ENCODE measurements around the gene WIPF1. TPM values are rescaled to one million over a fixed set of nuclear protein-coding genes. Genes with fewer than 3 reads are reported as not detected.

WIPF1 gene
- total and polyA plus RNA-seq, 2 donors (not counting 3 experiments of a cell fraction or from before 2014, with no cell fraction given) = 15.3 to 42.0 TPM

GRCh38 chr2:174590346-174590745 is 7.3 kb downstream of the WIPF1 start:
- Histone ChIP-seq H2AFZ (ENCODE audit: low read depth, low read length) (no peak overlapping the region), H3K27ac (ENCODE audit: insufficient read depth, low read depth, low read length) (no peak overlapping the region), H3K4me2 (ENCODE audit: insufficient read depth, low read length) (no peak overlapping the region), H3K9me3 (replicated peaks; ENCODE audit: control insufficient read depth, insufficient read depth, low read length) (no peaks in the 10 kb centered on the region), H3K79me2 (ENCODE audit: control insufficient read depth, insufficient read depth, low read length) (no peaks in the 10 kb centered on the region), H3K4me3 (replicated peaks in 1 of 3; ENCODE audit: insufficient read depth in 1 of 3, low read depth in 1 of 3, low read length in 3 of 3) (no peak overlapping the region), H3K9me1 (replicated peaks; ENCODE audit: control insufficient read depth, extremely low read depth, insufficient read depth, low read length) (no peaks in the 10 kb centered on the region), H3K36me3 (ENCODE audit: control insufficient read depth in 2 of 2, extremely low read depth in 1 of 2, insufficient read depth in 2 of 2, low read length in 2 of 2) (no peaks in the 10 kb centered on the region), H3K9ac (replicated peaks; ENCODE audit: extremely low read depth, insufficient read depth, low read length) (no peak overlapping the region), H3K27me3 (ENCODE audit: control insufficient read depth in 2 of 2, insufficient read depth in 2 of 2, low read length in 2 of 2) (no peaks in the 10 kb centered on the region), H3K4me1 (ENCODE audit: control insufficient read depth, extremely low read depth, insufficient read depth, low read length) (peaks cover 21% of the 10 kb centered on the region), H4K20me1 (replicated peaks; ENCODE audit: control insufficient read depth, extremely low read depth, insufficient read depth, low read length) (no peaks in the 10 kb centered on the region)
- FAIRE-seq = no peak
- intact Hi-C loops (cut with micrococcal nuclease) (loop anchor here (5.0 to 10.0 kb wide), 2 partner anchors 92 to 414 kb away; partner anchors contain the start of gene CHN1), dilution Hi-C loops (cut with MboI; ENCODE audit: extremely low pct_ligation_motif_present, low sequenced_read_pairs) (no loop called here)
- BruUV-seq (replicated peaks) = no TSS peak
- no peak for TF ChIP-seq MAX (IDR thresholded peaks at IDR 0.05; ENCODE audit: insufficient read depth, insufficient read length)
- no peak for TF ChIP-seq CTCF (IDR thresholded peaks at IDR 0.05; ENCODE audit: extremely low read depth in 1 of 2, insufficient read depth in 1 of 2, low read depth in 1 of 2, low read length in 2 of 2)
- no peak for TF ChIP-seq GATA2 (IDR thresholded peaks at IDR 0.05; ENCODE audit: insufficient read depth, insufficient read length, low read depth, low read length)
- TF ChIP-seq FOS (IDR thresholded peaks at IDR 0.05; ENCODE audit: borderline replicate concordance, insufficient read depth, low read length) = no peak
- no peak for TF ChIP-seq POLR2A (IDR thresholded peaks at IDR 0.05; ENCODE audit: low read depth, low read length)
- TF ChIP-seq JUN (IDR thresholded peaks at IDR 0.05; ENCODE audit: borderline replicate concordance, insufficient read depth, insufficient read length, low read depth) = no peak
- no peak for TF ChIP-seq MYC (IDR thresholded peaks at IDR 0.05; ENCODE audit: low read depth, low read length)
- TF ChIP-seq EZH2 (IDR thresholded peaks at IDR 0.05; ENCODE audit: borderline replicate concordance, low read depth, low read length, severe bottlenecking) = no peak
- TF ChIP-seq POLR2AphosphoS5 (IDR thresholded peaks at IDR 0.05; ENCODE audit: insufficient read depth, low read depth, low read length) = no peak
- ChIA-PET CTCF (interaction anchor here (1.6 kb wide), 1 partner anchor 24 kb away, joined by 3 read pairs; no protein-coding TSS in a partner anchor), POLR2A (no interaction called here)
- DNase-seq (ENCODE audit: low read depth, low spot score) = no peak

All from endothelial cell of umbilical vein (primary cell).